Keratinocyte (primary cell): Measurements from ENCODE around the gene SUSD3. TPM values are rescaled to one million over a fixed set of nuclear protein-coding genes. Genes with fewer than 3 reads are reported as not detected.
"Not testable (repeated sequence)": the region's sequence is repeated elsewhere in the genome, so short reads cannot be mapped to it uniquely, and the experiment has no call there.

Experiments
- DNase-seq: peaks from one replicate; pipeline ENCODE4 v3.0.0-alpha.2; 2011; ENCODE audit warnings: low read depth, missing footprints, low spot score
- FAIRE-seq: peaks from 2 replicates; lab custom pipeline; 2011; peaks lifted over from hg19 to GRCh38; lab: Jason Lieb, UNC
- H2AFZ ChIP-seq: 2 replicates; pipeline ENCODE4 v1.6.0; 2012; ENCODE audit warnings: low read length, control low read depth, inconsistent platforms; ENCODE audit not compliant: control insufficient read depth
- H3K27ac ChIP-seq: 2 replicates; pipeline ENCODE4 v1.5.1; 2011; ENCODE audit warnings: low read length; ENCODE audit not compliant: control insufficient read depth, insufficient read depth
- H3K27me3 ChIP-seq: 3 replicates; pipeline ENCODE4 v1.6.0; 2011; ENCODE audit warnings: low read length; ENCODE audit not compliant: control insufficient read depth, insufficient read depth; ENCODE audit errors: extremely low read depth
- H3K36me3 ChIP-seq, 2 experiments: 2 replicates in 1 of 2; 3 replicates in 1 of 2; pipeline ENCODE4 v1.5.1; 2011; ENCODE audit warnings: low read length in 2 of 2, mild to moderate bottlenecking in 1 of 2; ENCODE audit not compliant: control insufficient read depth in 2 of 2, insufficient read depth in 2 of 2; ENCODE audit errors: extremely low read depth in 1 of 2
- H3K4me1 ChIP-seq: 3 replicates; pipeline ENCODE4 v1.5.1; 2011; ENCODE audit warnings: low read length; ENCODE audit not compliant: control insufficient read depth, insufficient read depth; ENCODE audit errors: extremely low read depth
- H3K4me2 ChIP-seq: 3 replicates; pipeline ENCODE4 v1.6.0; 2011; ENCODE audit warnings: low read depth, low read length; ENCODE audit not compliant: control insufficient read depth, insufficient read depth; ENCODE audit errors: extremely low read depth
- H3K4me3 ChIP-seq, 3 experiments: fragments of 200-600 bp in 1 of 3; sonication (generic) in 1 of 3; 2 replicates in 2 of 3; 3 replicates in 1 of 3; pipeline ENCODE4 v1.5.1; 2011 to 2016; ENCODE audit warnings: low read length in 3 of 3, mild to moderate bottlenecking in 3 of 3, control low read depth in 2 of 3, inconsistent platforms in 1 of 3, low read depth in 1 of 3, mixed read lengths in 1 of 3, mixed run types in 1 of 3, moderate library complexity in 1 of 3; ENCODE audit not compliant: control insufficient read depth in 2 of 3, insufficient read depth in 2 of 3; ENCODE audit errors: extremely low read depth in 1 of 3
- H3K79me2 ChIP-seq: 2 replicates; pipeline ENCODE4 v1.6.0; 2012; ENCODE audit warnings: low read length; ENCODE audit not compliant: control insufficient read depth, insufficient read depth
- H3K9ac ChIP-seq: 3 replicates; pipeline ENCODE4 v1.6.0; 2011; ENCODE audit warnings: low read length; ENCODE audit not compliant: control insufficient read depth, insufficient read depth; ENCODE audit errors: extremely low read depth
- H3K9me1 ChIP-seq: 3 replicates; pipeline ENCODE4 v1.6.0; 2011; ENCODE audit warnings: low read length; ENCODE audit not compliant: control insufficient read depth, insufficient read depth; ENCODE audit errors: extremely low read depth
- H3K9me3 ChIP-seq: 2 replicates; pipeline ENCODE4 v1.5.1; 2012; ENCODE audit warnings: low read depth, low read length; ENCODE audit not compliant: control insufficient read depth
- H4K20me1 ChIP-seq: 3 replicates; pipeline ENCODE4 v1.6.0; 2011; ENCODE audit warnings: low read length; ENCODE audit not compliant: control insufficient read depth, insufficient read depth; ENCODE audit errors: extremely low read depth
- CTCF ChIP-seq, 3 experiments: IDR thresholded peaks in 1 of 3; conservative IDR thresholded peaks in 1 of 3; optimal IDR thresholded peaks in 1 of 3; 2 replicates in 2 of 3; 3 replicates in 1 of 3; pipeline versions ENCODE3 to v1.5.1; 2011; ENCODE audit warnings: low read length in 3 of 3, mild to moderate bottlenecking in 3 of 3, moderate library complexity in 2 of 3, control low read depth in 1 of 3, inconsistent platforms in 1 of 3; ENCODE audit not compliant: insufficient read depth in 2 of 3; ENCODE audit errors: extremely low read depth in 1 of 3
- EZH2 ChIP-seq: IDR thresholded peaks from one replicate; pipeline ENCODE4 v1.6.1; 2012; ENCODE audit warnings: inconsistent platforms, mild to moderate bottlenecking, low read length, moderate library complexity
- dilution Hi-C: fragments of 300-500 bp; cut with MboI; formaldehyde crosslinking; loops from one replicate; pipeline ENCODE4 v1.7.0; 2020; ENCODE audit warnings: low sequenced_read_pairs; ENCODE audit not compliant: extremely low pct_ligation_motif_present
- polyA plus RNA-seq, 5 experiments: library from polyadenylated mRNA; depleted of rRNA in 3 of 5; stranded (reverse) in 3 of 5; stranded (forward) in 1 of 5; unstranded in 1 of 5; fragments of >200 nt; gene quantifications; 1 replicate in 1 of 5; 2 replicates in 3 of 5; 3 replicates in 1 of 5; pipeline versions ENCODE4 v1.2.1 to v1.2.3, GENCODE V29; 2011 to 2012; ENCODE audit warnings: missing spikeins in 2 of 5, low read depth in 1 of 5, low replicate concordance in 1 of 5

Gene SUSD3
- polyA plus RNA-seq, 1 donor (not counting 4 experiments of a cell fraction or from before 2014, with no cell fraction given) = 0.20 TPM

- no peaks in the 10 kb centered on the region for H4K20me1 ChIP-seq
- no peak overlapping the region for H3K4me2 ChIP-seq
- H3K36me3 ChIP-seq = no peaks in the 10 kb centered on the region
- dilution Hi-C loops = no loop called here
- TF ChIP-seq EZH2 (no peak), CTCF (optimal IDR thresholded peaks at IDR 0.05 in 1 of 3, IDR thresholded peaks at IDR 0.05 in 1 of 3, conservative IDR thresholded peaks at IDR 0.05 in 1 of 3; ENCODE audit: extremely low read depth in 1 of 3, insufficient read depth in 2 of 3, low read length in 3 of 3) (no peak)
- no peak for FAIRE-seq
- DNase-seq = no peak
- H3K9ac ChIP-seq = no peak overlapping the region
- no peak overlapping the region for H2AFZ ChIP-seq
- no peak overlapping the region for H3K27ac ChIP-seq
- no peak overlapping the region for H3K4me3 ChIP-seq
- H3K4me1 ChIP-seq = no peaks in the 10 kb centered on the region
- H3K9me1 ChIP-seq = no peaks in the 10 kb centered on the region
- H3K79me2 ChIP-seq = no peaks in the 10 kb centered on the region
- no peaks in the 10 kb centered on the region for H3K9me3 ChIP-seq
- H3K27me3 ChIP-seq = no peaks in the 10 kb centered on the region
These were observed 44.5 kb upstream of the SUSD3 start for GRCh38 chr9:93013856-93014582.

GRCh38 chr9:93015190-93015589 is 43.3 kb upstream of the SUSD3 start:
- H3K27me3 ChIP-seq, H3K79me2 ChIP-seq, H3K9ac ChIP-seq, dilution Hi-C loops, H3K9me1 ChIP-seq, H4K20me1 ChIP-seq, H3K4me1 ChIP-seq, H3K27ac ChIP-seq, FAIRE-seq, H2AFZ ChIP-seq, H3K4me2 ChIP-seq, DNase-seq, H3K9me3 ChIP-seq, H3K4me3 ChIP-seq, H3K36me3 ChIP-seq: not testable (repeated sequence)

- TF ChIP-seq CTCF (optimal IDR thresholded peaks at IDR 0.05 in 1 of 3, IDR thresholded peaks at IDR 0.05 in 1 of 3, conservative IDR thresholded peaks at IDR 0.05 in 1 of 3; ENCODE audit: extremely low read depth in 1 of 3, insufficient read depth in 2 of 3, low read length in 3 of 3) (no peak), EZH2 (no peak)
These were observed 40.9 kb upstream of the SUSD3 start for GRCh38 chr9:93017621-93018020.

More at GRCh38 chr9:93017621-93018020, 40.9 kb upstream of the SUSD3 start:
- Histone ChIP-seq H3K4me1 (no peaks in the 10 kb centered on the region), H3K9me3 (no peaks in the 10 kb centered on the region), H3K4me2 (no peak overlapping the region), H3K27ac (no peak overlapping the region), H2AFZ (no peak overlapping the region), H3K79me2 (no peaks in the 10 kb centered on the region), H3K9me1 (no peaks in the 10 kb centered on the region), H4K20me1 (no peaks in the 10 kb centered on the region), H3K27me3 (no peaks in the 10 kb centered on the region), H3K9ac (no peak overlapping the region), H3K4me3 (no peak overlapping the region), H3K36me3 (no peaks in the 10 kb centered on the region)
- dilution Hi-C loops = no loop called here
- DNase-seq (no peak), FAIRE-seq (no peak)
